CD4-positive, alpha-beta T cell treated with Interleukin-21 for 1 hour (primary cell): ENCODE measurements around the gene WNT9B.

Experiments used
- DNase-seq: peaks from one replicate; pipeline ENCODE4 v3.0.0-alpha.2; 2020

WNT9B gene

GRCh38 chr17:46885415-46886309 lies 34.3 kb downstream of the WNT9B start:
- no peak for DNase-seq

- no peak for DNase-seq
These were observed 34.9 kb downstream of the WNT9B start for GRCh38 chr17:46886310-46886663.

DNA sequence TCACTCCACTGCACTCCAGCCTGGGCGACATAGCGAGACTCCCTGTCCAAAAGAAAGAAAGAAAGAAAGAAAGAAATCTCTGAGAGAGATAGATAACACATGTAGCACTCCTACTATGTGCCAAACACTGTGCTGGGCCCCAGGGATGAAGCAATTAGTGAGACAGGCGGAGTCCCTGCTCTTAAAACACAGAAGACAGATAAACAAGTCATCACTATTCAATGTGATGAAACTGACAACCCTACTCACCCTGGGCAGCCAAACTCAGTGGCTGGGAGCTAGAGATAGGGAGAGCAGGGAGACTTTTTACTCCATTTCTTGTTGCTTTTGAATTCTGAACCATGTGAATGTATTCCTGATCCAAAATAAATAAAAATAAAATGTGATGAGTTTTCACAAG lies 36.3 kb downstream of the WNT9B start:
- no peak for DNase-seq

DNA sequence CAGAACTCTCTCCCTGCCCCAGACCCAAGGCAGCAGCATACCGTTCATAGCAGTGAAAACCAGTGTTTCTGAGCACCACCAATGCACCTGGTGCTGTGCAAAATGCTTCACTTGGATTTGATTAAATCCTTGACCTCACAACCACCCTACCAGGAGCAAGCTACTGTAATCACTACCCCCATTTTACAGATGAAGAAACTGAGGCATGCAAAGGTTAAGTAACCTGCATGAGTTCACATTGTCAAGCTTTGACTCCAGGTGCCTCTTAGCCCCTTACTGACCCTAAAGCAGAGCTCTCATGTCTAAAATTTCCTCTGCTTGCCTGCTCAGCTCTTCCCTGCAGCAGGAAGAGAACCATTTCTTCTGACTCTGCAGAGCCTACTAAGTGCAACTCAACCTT lies 37.3 kb downstream of the WNT9B start:
- DNase-seq: no peak

GRCh38 chr17:46889519-46889918 lies 38.1 kb downstream of the WNT9B start:
- no peak for DNase-seq

DNA sequence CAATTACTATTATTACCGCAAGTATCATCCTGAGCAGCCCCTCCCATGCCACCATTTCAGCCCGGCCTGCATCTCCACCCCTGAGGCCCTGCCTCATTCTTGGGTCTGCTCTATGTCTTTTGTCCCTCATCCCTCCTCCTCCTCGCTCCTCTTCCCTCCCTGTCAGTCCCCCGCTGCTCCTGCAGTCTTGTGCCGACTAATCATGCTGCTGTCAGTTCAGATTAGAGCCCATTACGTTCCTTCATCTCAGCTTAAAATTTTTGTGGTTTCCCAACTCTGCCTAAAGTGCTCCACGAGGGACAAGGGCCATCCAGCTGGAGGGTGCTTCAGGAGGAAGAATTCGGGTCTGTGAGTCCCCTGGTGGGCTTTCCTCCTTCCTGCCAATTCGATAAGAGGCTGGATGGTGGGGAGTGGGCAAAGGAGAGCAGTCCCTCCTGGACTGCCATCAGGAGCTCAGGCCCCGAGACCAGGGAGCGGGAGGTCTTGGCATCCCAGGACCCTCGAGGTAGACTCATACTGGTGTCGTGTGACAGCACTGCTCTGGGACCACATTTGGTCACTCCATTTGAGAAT lies 38.7 kb downstream of the WNT9B start:
- no peak for DNase-seq

DNA sequence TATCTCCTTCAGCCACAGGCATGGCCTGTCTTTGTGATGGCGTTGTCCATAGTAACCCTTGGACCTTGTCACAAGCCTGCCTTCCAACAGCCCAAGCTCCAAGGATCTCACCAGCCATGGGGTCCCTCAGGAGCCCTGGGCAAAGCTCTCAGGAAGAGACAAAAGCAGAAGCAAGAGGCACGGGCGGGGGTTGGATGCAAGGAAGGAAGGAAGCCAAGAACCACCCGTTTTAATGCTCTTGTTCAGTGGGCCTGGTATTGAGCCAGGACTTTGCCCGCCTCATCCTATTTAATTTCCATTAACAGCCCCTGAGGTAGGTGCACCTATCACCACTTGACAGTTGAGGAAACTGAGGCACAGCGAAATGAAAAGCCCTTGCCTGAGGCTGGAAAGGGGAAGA lies 39.3 kb downstream of the WNT9B start:
- DNase-seq: no peak

DNA sequence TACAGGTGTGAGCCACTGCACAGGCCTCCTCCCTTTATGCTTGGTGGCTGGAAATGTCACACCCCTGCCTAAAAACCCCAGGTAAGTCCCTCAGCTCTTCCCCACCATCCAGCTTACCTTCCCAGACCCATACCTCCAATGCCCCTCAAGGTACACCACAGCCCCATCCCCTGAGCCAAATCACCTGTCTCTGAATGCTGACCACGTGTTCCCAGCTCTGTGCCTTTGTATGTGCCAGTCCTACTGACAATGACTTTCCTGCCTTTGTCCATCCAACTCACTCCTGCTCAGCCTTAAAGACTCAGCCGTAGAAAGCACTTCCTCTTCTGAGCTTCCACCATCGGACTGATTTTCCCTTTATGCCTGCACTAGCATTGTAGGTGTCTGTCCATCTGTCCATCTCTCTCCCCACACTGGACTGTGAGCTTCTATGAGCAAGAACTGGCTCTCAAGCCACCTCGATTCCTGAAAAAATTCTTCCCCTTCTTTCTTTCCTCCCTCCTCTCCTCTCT lies 40.9 kb downstream of the WNT9B start:
- no peak for DNase-seq

DNA sequence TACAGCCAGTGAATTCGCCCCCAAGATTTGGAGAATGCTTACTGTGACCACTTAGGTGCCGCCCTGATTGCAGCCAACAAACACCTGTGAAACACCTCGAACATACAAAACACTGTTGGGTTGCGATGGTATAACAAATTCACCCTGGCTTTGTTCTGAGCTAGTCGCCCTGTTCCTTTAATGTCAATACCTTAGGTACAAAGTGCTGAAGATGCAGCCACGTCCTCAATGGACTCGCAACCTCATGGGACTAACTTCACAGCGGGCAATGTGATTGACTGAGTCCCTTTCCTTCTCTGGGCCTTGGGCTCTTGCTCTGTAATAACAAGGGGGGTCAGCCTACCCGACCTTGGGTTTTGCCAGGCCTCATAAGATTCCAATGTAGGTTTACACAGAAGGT lies 42.6 kb downstream of the WNT9B start:
- no peak for DNase-seq

DNA sequence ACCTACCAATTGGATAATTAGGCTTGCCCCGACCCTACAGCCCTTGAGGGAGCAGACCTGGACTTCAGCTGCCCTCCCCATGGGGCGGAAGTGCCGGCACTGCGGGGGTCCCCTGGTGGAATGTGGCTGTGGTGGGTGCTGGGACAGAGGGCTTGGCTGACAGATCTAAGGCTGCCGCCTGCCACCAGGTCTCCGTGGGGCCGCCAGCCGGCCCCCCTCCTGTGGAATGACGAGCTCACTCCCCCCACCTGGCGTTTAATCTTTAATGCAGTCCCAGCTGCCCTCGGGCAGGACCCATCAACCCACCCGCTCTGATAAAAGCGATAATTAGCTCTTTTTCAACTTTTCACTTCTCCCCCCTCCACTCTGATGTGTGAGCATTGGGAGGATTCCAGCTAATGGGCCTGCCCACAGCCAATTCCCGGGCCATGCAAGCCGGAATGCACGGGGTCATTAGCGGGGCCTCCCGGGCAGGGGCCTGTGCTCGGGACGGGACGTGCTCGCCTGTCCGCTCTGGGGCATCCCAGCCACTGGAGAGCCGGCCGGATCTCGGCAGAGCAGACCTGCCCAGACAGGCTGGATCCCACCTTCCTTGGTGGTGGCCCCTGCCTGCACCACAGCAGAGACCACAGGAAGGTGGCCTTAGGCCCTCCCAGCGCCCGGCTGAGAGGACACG lies 43.2 kb downstream of the WNT9B start:
- DNase-seq: no peak

GRCh38 chr17:46895171-46895570 lies 43.8 kb downstream of the WNT9B start:
- DNase-seq: no peak

- no peak for DNase-seq
These were observed 45.6 kb downstream of the WNT9B start for GRCh38 chr17:46896991-46897390.

- DNase-seq: no peak
These were observed 47.0 kb downstream of the WNT9B start for GRCh38 chr17:46898364-46898763.

- DNase-seq: no peak
These were observed 47.5 kb downstream of the WNT9B start for GRCh38 chr17:46898860-46899259.

DNA sequence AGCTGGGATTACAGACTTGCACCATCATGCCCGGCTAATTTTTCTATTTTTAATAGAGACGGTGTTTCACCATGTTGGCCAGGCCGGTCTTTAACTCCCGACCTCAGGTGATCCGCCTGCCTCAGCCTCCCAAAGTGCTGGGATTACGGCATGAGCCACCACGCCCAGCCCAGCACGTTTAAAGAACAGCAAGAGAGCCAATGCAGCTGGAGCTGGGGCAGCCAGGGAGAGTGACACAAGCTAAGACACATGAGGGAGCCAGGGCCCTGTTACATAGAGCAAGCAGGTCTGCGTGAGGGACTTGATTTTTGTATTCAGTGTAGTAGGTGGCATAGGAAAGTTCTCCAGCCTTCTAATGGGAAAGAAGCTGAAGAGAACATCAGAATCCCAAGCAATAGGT lies 49.9 kb downstream of the WNT9B start:
- no peak for DNase-seq

DNA sequence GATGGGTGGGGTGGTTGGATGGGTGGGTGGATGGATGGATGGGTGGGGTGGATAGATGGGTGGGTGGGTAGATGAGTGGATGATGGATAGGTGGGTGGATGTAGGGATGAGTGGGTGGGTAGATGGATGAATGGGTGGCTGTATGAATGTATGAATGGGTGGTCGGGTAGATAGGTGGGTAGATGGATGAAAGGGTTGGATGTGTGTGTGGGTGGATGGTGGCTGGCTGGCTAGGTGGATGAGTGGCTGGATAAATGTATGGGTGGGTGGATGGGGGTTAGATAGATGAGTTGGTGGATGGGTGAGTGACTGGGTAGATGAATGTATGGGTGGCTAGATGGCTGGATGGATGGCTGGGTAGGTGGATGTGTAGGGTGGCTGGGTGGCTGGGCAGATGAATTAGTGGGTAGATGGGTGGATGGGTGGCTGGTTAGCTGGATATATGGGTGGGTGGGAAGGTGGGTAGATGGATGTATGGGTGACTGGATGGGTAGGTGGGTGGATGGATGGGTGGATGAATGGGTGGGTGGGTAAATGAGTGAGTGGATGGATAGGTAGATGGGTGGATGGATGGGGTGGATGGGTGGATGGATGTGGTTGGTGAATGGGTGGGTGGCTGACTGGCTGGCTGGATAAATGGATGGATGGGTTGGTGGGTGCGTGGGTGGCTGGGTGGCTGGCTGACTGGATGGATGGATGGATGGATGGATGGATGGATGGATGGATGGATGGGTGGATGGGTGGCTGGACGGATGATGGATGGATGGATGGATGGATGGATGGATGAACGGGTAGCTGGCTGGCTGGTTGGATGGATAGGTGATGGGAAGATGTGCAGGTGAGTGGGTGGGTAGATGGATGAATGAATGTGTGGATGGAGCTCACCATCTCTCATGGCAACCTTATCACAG lies 52.6 kb downstream of the WNT9B start:
- DNase-seq: no peak

DNA sequence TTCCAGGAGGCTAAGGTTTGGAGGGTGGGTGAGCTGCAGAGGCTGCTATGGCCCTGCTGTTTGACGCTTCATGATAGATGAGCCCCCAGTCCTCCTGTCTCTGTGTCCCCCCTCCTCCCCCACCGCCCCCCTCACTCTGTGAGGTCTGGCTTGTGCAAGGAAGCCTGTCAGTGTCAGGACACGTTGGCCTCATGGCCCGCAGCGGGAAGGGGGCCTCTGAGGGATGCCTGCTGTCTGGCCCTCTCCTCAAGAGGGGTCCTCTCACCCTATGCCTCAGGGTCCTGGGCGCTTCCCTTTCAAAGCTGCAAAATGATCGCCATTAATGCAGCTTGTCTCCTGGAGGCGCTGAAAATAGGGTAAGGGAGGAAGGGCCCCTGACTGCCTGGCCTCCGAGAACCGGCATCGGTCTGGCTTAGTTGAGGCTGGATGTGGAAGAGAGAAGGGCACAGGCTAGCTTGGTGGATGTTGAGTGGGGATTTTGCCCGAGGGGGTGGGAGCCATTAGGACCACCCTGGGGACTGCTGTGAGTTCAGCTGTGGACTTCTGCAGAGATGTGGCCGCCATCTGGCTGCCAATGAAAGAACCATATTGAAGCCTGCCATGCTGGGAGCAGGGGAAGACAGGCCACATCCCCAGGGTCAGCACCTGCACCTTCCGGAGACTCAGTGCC lies 56.8 kb downstream of the WNT9B start:
- no peak for DNase-seq

DNA sequence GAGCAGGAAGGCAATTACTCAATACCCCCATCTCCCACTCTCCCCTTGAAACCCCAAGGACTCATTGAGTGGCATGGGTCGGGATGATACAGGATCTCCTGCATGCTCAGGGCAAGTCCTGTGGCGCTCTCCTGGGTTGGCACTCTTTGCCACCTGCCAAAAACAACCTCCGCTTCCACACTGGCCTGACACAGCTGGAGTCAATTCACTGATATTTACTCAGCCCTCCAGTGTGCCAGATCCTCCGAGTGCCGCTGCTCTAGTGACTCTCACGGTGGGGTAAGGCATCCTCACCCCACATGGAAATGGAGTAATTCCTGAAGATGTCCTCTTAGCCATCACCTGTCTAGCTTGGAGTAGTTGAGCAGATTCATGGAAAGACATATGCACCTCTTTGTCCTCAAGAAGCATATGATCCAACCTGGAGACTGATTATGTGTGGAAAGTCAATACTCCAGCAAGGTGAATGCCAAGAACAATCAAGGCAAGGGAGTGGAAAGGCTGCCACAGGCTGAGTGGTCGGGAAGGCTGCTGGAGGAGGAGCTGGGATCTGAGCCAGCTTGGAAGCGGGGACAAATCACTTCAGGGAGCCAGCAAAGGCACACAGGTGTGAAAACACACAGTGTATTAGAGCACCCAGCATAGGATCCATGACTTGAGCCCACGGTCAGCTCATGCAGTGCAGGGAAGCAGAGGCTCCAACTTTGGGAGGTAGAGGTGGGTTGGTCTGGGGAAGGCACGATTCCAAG lies 59.0 kb downstream of the WNT9B start:
- DNase-seq: no peak

GRCh38 chr17:46911311-46911710 lies 59.9 kb downstream of the WNT9B start:
- no peak for DNase-seq

DNA sequence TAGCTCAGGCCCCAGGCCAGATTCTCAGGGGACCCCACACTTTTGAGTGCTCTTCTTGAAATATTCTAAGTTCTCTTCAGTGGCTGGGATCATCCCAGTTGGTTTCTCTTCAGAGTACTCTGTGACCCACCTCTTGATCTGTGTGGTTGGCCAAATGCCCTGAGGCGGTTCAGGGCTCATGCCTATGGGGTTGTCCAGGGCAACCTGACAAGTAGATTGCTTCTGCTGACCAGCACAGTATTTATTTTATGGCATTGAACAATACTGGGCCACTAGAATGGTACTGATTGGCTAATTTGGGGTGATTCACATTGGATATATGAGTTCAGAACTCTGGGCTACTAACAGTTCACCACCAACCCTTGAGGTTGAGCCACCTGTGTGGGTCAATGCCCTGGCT lies 64.2 kb downstream of the WNT9B start:
- no peak for DNase-seq

DNA sequence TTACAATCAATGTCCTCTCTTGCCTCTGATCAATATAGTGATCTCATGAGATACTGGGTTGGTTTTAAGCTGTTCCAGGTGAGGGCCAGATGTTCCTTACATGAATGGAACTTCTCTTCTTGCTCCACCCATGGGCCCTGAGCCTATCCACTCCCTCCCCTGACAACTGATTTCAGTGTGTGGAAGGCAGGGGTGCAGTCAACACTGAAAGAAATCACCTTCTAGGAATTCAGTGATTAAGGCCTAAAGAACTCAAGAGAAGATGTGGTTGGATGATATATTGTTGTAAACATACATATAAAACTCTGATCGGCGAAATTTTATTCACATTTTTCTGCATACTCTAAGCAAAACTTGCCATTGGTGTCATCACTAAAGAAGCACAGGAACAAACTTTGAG lies 64.8 kb downstream of the WNT9B start:
- no peak for DNase-seq

DNA sequence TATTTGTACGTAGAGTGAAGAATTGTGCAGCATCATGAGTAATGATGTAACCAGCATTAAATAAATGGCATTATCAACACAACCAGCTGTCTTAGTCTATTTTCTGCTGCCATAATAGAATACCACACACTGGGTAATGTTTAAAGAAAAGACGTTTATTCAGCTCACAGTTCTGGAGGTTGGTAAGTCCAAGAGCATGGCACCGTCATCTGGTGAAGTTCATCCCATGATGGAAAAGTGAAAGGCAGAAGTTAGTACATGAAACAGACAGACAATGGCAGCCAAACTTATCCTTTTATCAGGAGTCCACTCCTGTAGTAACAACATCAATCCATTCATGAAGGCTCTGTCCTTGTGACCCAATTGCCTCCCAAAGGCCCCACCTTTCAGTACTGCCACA lies 65.2 kb downstream of the WNT9B start:
- DNase-seq: no peak
